ENCODE measurements around the gene GALNT11.

Gene GALNT11

GRCh38 chr7:152046531-152046930 lies 21.1 kb downstream of the GALNT11 start:
- TF ChIP-seq, protein P1, sequence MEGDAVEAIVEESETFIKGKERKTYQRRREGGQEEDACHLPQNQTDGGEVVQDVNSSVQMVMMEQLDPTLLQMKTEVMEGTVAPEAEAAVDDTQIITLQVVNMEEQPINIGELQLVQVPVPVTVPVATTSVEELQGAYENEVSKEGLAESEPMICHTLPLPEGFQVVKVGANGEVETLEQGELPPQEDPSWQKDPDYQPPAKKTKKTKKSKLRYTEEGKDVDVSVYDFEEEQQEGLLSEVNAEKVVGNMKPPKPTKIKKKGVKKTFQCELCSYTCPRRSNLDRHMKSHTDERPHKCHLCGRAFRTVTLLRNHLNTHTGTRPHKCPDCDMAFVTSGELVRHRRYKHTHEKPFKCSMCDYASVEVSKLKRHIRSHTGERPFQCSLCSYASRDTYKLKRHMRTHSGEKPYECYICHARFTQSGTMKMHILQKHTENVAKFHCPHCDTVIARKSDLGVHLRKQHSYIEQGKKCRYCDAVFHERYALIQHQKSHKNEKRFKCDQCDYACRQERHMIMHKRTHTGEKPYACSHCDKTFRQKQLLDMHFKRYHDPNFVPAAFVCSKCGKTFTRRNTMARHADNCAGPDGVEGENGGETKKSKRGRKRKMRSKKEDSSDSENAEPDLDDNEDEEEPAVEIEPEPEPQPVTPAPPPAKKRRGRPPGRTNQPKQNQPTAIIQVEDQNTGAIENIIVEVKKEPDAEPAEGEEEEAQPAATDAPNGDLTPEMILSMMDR (IDR thresholded peaks at IDR 0.05; ENCODE audit: low read depth, low read length), result no peak
- no peaks in the 10 kb centered on the region for H3K4me1 ChIP-seq
- no peaks in the 10 kb centered on the region for H3K27me3 ChIP-seq
- no peak overlapping the region for H3K4me3 ChIP-seq (ENCODE audit: low read depth, low read length)
- no peaks in the 10 kb centered on the region for H3K36me3 ChIP-seq
- H3K9me3 ChIP-seq, result no peaks in the 10 kb centered on the region
- no peak for DNase-seq

GRCh38 chr7:152048051-152048450 lies 22.6 kb downstream of the GALNT11 start:
- TF ChIP-seq, protein P1 (IDR thresholded peaks at IDR 0.05; ENCODE audit: low read depth, low read length), result no peak
- Histone ChIP-seq H3K4me1 (no peaks in the 10 kb centered on the region; the same call in 1 of the 2 replicates), H3K9me3 (no peaks in the 10 kb centered on the region), H3K27me3 (no peaks in the 10 kb centered on the region), H3K4me3 (ENCODE audit: low read depth, low read length) (no peak overlapping the region), H3K36me3 (no peaks in the 10 kb centered on the region)
- no peak for DNase-seq

DNA sequence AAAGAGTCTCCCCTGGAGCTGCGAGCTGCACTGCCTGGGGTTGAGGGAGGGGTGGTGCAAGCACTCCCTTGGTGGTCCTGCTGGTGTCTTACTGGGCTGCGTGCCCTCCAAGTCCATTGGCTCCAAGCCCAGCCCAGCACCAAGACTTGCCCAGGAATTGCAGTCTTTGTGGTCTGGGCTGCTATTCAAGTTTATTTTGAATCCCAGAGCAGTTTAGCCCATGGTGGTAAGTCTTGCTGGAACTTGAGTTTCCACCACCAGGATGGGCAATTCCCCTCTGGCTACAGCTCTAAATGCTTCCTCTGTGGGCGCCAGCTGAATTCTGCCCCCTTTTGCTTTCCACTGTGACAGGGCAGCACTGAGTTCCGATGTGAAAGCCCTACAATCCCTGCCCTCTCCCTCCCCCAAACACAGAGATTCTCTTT lies 25.1 kb downstream of the GALNT11 start:
- Histone ChIP-seq H3K27me3 (no peaks in the 10 kb centered on the region), H3K36me3 (no peaks in the 10 kb centered on the region), H3K9me3 (no peaks in the 10 kb centered on the region), H3K4me3 (ENCODE audit: low read depth, low read length) (no peak overlapping the region), H3K4me1 (no peaks in the 10 kb centered on the region; the same call in 1 of the 2 replicates)
- TF ChIP-seq, protein P1 (IDR thresholded peaks at IDR 0.05; ENCODE audit: low read depth, low read length), result no peak
- DNase-seq, result no peak

- no peaks in the 10 kb centered on the region for H3K9me3 ChIP-seq
Measured at GRCh38 chr7:152051968-152052367, 26.5 kb downstream of the GALNT11 start.

DNA sequence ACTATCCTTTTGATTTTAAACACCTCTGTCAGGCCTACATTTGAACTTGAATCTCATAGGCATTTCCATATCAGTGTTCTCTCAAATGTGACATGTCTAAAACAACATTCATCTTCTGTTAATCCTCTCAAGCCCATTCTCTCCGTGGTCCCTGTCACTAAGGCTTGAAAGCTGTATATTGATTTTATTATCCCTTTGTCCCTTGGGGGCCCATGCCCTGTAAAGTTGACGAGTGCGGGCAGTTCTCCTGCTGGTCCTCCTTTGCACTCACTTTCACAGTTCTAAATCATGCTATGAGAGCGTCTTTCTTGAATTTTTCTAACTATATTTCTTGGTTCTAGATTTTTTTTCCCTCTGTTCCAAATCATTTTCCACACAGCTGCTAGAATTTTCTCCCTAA lies 27.3 kb downstream of the GALNT11 start:
- no peaks in the 10 kb centered on the region for H3K36me3 ChIP-seq
- TF ChIP-seq, protein P1 (IDR thresholded peaks at IDR 0.05; ENCODE audit: low read depth, low read length), result no peak
- H3K4me1 ChIP-seq, result no peaks in the 10 kb centered on the region; the same call in 1 of the 2 replicates
- H3K4me3 ChIP-seq (ENCODE audit: low read depth, low read length), result no peak overlapping the region
- H3K27me3 ChIP-seq, result no peaks in the 10 kb centered on the region
- DNase-seq, result no peak
- no peaks in the 10 kb centered on the region for H3K9me3 ChIP-seq

More at GRCh38 chr7:152051968-152052367, 26.5 kb downstream of the GALNT11 start:
- Histone ChIP-seq H3K27me3 (no peaks in the 10 kb centered on the region), H3K4me3 (ENCODE audit: low read depth, low read length) (no peak overlapping the region), H3K36me3 (no peaks in the 10 kb centered on the region), H3K4me1 (no peaks in the 10 kb centered on the region; the same call in 1 of the 2 replicates)
- DNase-seq, result no peak
- TF ChIP-seq, protein P1 (IDR thresholded peaks at IDR 0.05; ENCODE audit: low read depth, low read length), result no peak

DNA sequence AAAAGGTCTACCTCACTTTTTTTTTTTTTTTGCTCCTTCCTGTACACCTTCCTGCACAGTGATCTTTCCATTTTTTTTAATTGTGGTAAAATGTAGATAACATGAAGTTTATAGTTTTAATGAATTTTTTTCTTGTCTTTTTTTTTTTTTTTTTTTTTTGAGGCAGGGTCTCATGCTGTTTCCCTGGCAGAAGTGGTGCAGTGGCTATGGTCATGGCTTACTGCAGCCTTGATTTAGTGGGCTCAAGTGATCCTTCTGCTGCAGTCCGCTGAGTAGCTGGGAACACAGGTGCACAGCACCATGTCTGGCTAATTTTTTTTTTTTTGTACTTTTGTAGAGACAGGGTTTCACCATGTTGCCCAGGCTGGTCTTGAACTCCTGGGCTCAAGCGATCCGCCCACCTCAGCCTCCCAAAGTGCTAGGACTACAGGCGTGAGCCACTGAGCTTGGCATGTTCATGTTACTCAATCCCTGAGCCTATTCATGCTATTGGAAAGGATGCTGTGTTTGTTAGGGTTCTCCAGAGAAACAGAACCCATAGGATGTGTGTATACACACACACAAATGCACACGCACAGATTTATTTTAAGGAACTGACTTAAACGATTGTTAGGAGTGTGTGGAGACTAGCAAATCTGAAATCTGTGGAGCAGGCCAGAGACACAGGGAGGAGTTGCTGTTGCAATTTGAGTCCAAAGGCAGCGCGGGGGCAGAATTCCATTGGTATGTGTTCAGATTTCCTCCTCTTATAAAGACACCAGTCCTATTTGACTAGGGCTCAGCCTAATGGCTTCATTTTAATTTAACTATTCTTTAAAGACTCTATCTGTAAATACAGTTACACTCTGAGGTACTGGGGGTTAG lies 29.1 kb downstream of the GALNT11 start:
- TF ChIP-seq, protein P1 (IDR thresholded peaks at IDR 0.05; ENCODE audit: low read depth, low read length), result no peak
- Histone ChIP-seq H3K9me3 (no peaks in the 10 kb centered on the region), H3K4me1 (no peaks in the 10 kb centered on the region; the same call in 1 of the 2 replicates), H3K4me3 (ENCODE audit: low read depth, low read length) (no peak overlapping the region), H3K36me3 (no peaks in the 10 kb centered on the region), H3K27me3 (no peaks in the 10 kb centered on the region)
- DNase-seq, result no peak
